Neural crest cell (in vitro differentiated cells): Measurements from ENCODE around the gene DIPK1A. TPM values are rescaled to one million over a fixed set of nuclear protein-coding genes. Genes with fewer than 3 reads are reported as not detected.

Experiments used
- DNase-seq: peaks from one replicate; pipeline ENCODE4 v3.0.0; 2021; ENCODE audit warnings: low read depth, mixed read lengths, low spot score
- H3K27ac Mint-ChIP-seq: one replicate; pipeline ENCODE4 v1.8.0; 2021; ENCODE audit warnings: mild to moderate bottlenecking, mixed read lengths; ENCODE audit not compliant: unreplicated experiment
- H3K27me3 Mint-ChIP-seq: 2 replicates; pipeline ENCODE4 v1.8.0; 2021; ENCODE audit warnings: low read depth, mild to moderate bottlenecking, mixed read lengths
- H3K36me3 Mint-ChIP-seq: 2 replicates; pipeline ENCODE4 v1.8.0; 2021; ENCODE audit warnings: low read depth, mild to moderate bottlenecking, mixed read lengths
- H3K4me1 Mint-ChIP-seq: 2 replicates; pipeline ENCODE4 v1.8.0; 2021; ENCODE audit warnings: mixed read lengths
- H3K4me3 Mint-ChIP-seq: one replicate; pipeline ENCODE4 v1.8.0; 2021; ENCODE audit warnings: mild to moderate bottlenecking, mixed read lengths
- H3K9me3 Mint-ChIP-seq: 2 replicates; pipeline ENCODE4 v1.8.0; 2021; ENCODE audit warnings: mixed read lengths
- CTCF ChIP-seq: fragments of 200-600 bp; sonication (generic); conservative IDR thresholded peaks from 2 replicates; pipeline ENCODE4 v1.5.0; 2021; ENCODE audit warnings: antibody characterized with exemption, mild to moderate bottlenecking
- total RNA-seq: library from RNA; stranded (reverse); gene quantifications from 2 replicates; pipeline ENCODE4 v1.2.1, GENCODE V29; 2021

Gene DIPK1A
- total RNA-seq, 1 donor from 2014 or later = 2.3 TPM

GRCh38 chr1:92910081-92910480 is 51.2 kb downstream of the DIPK1A start:
- no peak for DNase-seq
- no peak for TF ChIP-seq CTCF
- Mint-ChIP-seq H3K9me3 (no peaks in the 10 kb centered on the region), H3K36me3 (no peaks in the 10 kb centered on the region), H3K4me1 (no peaks in the 10 kb centered on the region), H3K27ac (no peak overlapping the region), H3K27me3 (peaks cover 6% of the 10 kb centered on the region), H3K4me3 (no peak overlapping the region)

- no peak for DNase-seq
- no peaks in the 10 kb centered on the region for H3K4me1 Mint-ChIP-seq
- H3K4me3 Mint-ChIP-seq = no peak overlapping the region
- no peak for TF ChIP-seq CTCF
- no peaks in the 10 kb centered on the region for H3K36me3 Mint-ChIP-seq
- no peaks in the 10 kb centered on the region for H3K9me3 Mint-ChIP-seq
- H3K27ac Mint-ChIP-seq = no peak overlapping the region
- H3K27me3 Mint-ChIP-seq = peaks cover 6% of the 10 kb centered on the region
Measured at GRCh38 chr1:92909321-92909720, 51.9 kb downstream of the DIPK1A start.

GRCh38 chr1:92907949-92908684 is 53.1 kb downstream of the DIPK1A start:
- Mint-ChIP-seq H3K4me3 (no peak overlapping the region), H3K9me3 (no peaks in the 10 kb centered on the region)

GRCh38 chr1:92903765-92904164 is 57.5 kb downstream of the DIPK1A start:
- no peaks in the 10 kb centered on the region for H3K4me1 Mint-ChIP-seq
- no peaks in the 10 kb centered on the region for H3K27me3 Mint-ChIP-seq
- DNase-seq = no peak
- H3K36me3 Mint-ChIP-seq = peaks cover 4% of the 10 kb centered on the region
- peaks cover 11% of the 10 kb centered on the region for H3K9me3 Mint-ChIP-seq
- no peak overlapping the region for H3K4me3 Mint-ChIP-seq
- TF ChIP-seq CTCF = no peak
- no peak overlapping the region for H3K27ac Mint-ChIP-seq

More at GRCh38 chr1:92907949-92908684, 53.1 kb downstream of the DIPK1A start:
- peaks cover 3% of the 10 kb centered on the region for H3K27me3 Mint-ChIP-seq
- no peaks in the 10 kb centered on the region for H3K4me1 Mint-ChIP-seq
- no peak for DNase-seq
- H3K27ac Mint-ChIP-seq = no peak overlapping the region
- H3K36me3 Mint-ChIP-seq = no peaks in the 10 kb centered on the region
- no peak for TF ChIP-seq CTCF

- no peak overlapping the region for H3K27ac Mint-ChIP-seq
- peaks cover 11% of the 10 kb centered on the region for H3K9me3 Mint-ChIP-seq
- H3K36me3 Mint-ChIP-seq = peaks cover 4% of the 10 kb centered on the region
- no peaks in the 10 kb centered on the region for H3K27me3 Mint-ChIP-seq
- no peak for DNase-seq
- TF ChIP-seq CTCF = no peak
- no peak overlapping the region for H3K4me3 Mint-ChIP-seq
- no peaks in the 10 kb centered on the region for H3K4me1 Mint-ChIP-seq
Measured at GRCh38 chr1:92902406-92902744, 58.9 kb downstream of the DIPK1A start.
